K562 (cell line): ENCODE results near the gene DBNDD2. TPM values are rescaled to one million over a fixed set of nuclear protein-coding genes. Genes with fewer than 3 reads are reported as not detected.

Source experiments
- ATAC-seq: fragments of 200-7000 bp; cut with Tn5 transposase; 3 replicates; pipeline ENCODE4 v1.9.1; 2020; ENCODE audit warnings: moderate library complexity
- BruUV-seq: library from RNA; stranded (reverse); fragments of 400-500 nt; replicated peaks from 2 replicates; lab custom pipeline; 2021; lab: Mats Ljungman, UMichigan
- CTCF ChIA-PET: fragments of 300-600 bp; formaldehyde crosslinking; extraction: SDS; loops from one replicate; lab custom pipeline; 2021; ENCODE audit warnings: low intra/inter-chr PET ratio; lab: Yijun Ruan, JAX
- POLR2A ChIA-PET: fragments of 300-600, 350-650 bp; sonication (Branson Sonifier 250); formaldehyde crosslinking; extraction: SDS; loops from one replicate; lab custom pipeline; 2021; ENCODE audit warnings: antibody characterized with exemption, inconsistent platforms; lab: Yijun Ruan, JAX
- DNase-seq, 4 experiments: peaks; one replicate each; pipeline versions ENCODE4 v3.0.0 to v3.0.0-alpha.2; 2011 to 2018; ENCODE audit warnings: low spot score in 3 of 4, mixed read lengths in 3 of 4; ENCODE audit errors: extremely low read depth in 1 of 4
- FAIRE-seq: peaks from 2 replicates; lab custom pipeline; 2011; peaks lifted over from hg19 to GRCh38; lab: Jason Lieb, UNC
- H2AFZ ChIP-seq: 2 replicates; pipeline ENCODE4 v1.6.0; 2011; ENCODE audit warnings: low read depth, low read length, control low read depth, inconsistent platforms
- H3K27ac ChIP-seq: fragments of 200-600 bp; 3 replicates; pipeline ENCODE4 v1.8.0; 2011; ENCODE audit warnings: low read depth, mild to moderate bottlenecking, control low read depth, inconsistent platforms, low read length, moderate library complexity, mixed read lengths; ENCODE audit errors: extremely low read depth
- H3K27me3 ChIP-seq, 2 experiments: fragments of 300-600 bp in 1 of 2; 2 replicates in 1 of 2; 3 replicates in 1 of 2; pipeline versions ENCODE4 v1.6.0 to v1.8.0; 2011; ENCODE audit warnings: inconsistent platforms in 2 of 2, low read length in 2 of 2, mild to moderate bottlenecking in 1 of 2, mixed read lengths in 1 of 2, moderate library complexity in 1 of 2; ENCODE audit not compliant: control insufficient read depth in 2 of 2, insufficient read depth in 2 of 2
- H3K36me3 ChIP-seq: fragments of 300-600 bp; 3 replicates; pipeline ENCODE4 v1.8.0; 2011; ENCODE audit warnings: mild to moderate bottlenecking, low read length, inconsistent platforms; ENCODE audit not compliant: control insufficient read depth, insufficient read depth
- H3K4me1 ChIP-seq, 2 experiments: fragments of 200-600 bp in 1 of 2; replicated peaks in 1 of 2; 2 replicates in 1 of 2; 3 replicates in 1 of 2; pipeline versions ENCODE4 v1.5.1 to v1.8.0; 2011; ENCODE audit warnings: inconsistent platforms in 2 of 2, low read length in 2 of 2, mild to moderate bottlenecking in 1 of 2, mixed read lengths in 1 of 2, moderate library complexity in 1 of 2; ENCODE audit not compliant: control insufficient read depth in 2 of 2, insufficient read depth in 2 of 2
- H3K4me2 ChIP-seq: 2 replicates; pipeline ENCODE4 v1.6.1; 2011; ENCODE audit warnings: low read length, control low read depth, inconsistent platforms, mixed read lengths; ENCODE audit not compliant: insufficient read depth
- H3K4me3 ChIP-seq: fragments of 200-600 bp; sonication (generic), shearing (Covaris generic); 2 replicates; pipeline ENCODE4 v1.5.1; 2016; ENCODE audit warnings: control low read depth, inconsistent platforms
- H3K79me2 ChIP-seq: fragments of 200-600 bp; 3 replicates; pipeline ENCODE4 v1.8.0; 2011; ENCODE audit warnings: low read length, inconsistent platforms; ENCODE audit not compliant: control insufficient read depth, insufficient read depth
- H3K9ac ChIP-seq, 2 experiments: 2 replicates each; pipeline versions ENCODE4 v1.6.0 to v1.6.1; 2011; ENCODE audit warnings: low read depth in 2 of 2, low read length in 2 of 2, control low read depth in 1 of 2, inconsistent platforms in 1 of 2, mild to moderate bottlenecking in 1 of 2, mixed read lengths in 1 of 2; ENCODE audit not compliant: insufficient read depth in 1 of 2
- H3K9me1 ChIP-seq: one replicate; pipeline ENCODE4 v1.6.0; 2011; ENCODE audit warnings: inconsistent platforms, mild to moderate bottlenecking, low read length, moderate library complexity; ENCODE audit not compliant: control insufficient read depth, insufficient read depth
- H3K9me3 ChIP-seq: replicated peaks from 2 replicates; pipeline ENCODE4 v1.5.1; 2011; ENCODE audit warnings: low read depth, low read length, inconsistent platforms; ENCODE audit not compliant: control insufficient read depth, insufficient read depth
- H4K20me1 ChIP-seq: replicated peaks from 2 replicates; pipeline ENCODE4 v1.6.1; 2011; ENCODE audit warnings: low read length, inconsistent platforms, mixed read lengths; ENCODE audit not compliant: control insufficient read depth, insufficient read depth
- CHD7 ChIP-seq: fragments of 200-600 bp; sonication (generic); IDR thresholded peaks from one replicate; pipeline ENCODE4 v1.6.1; 2012; ENCODE audit warnings: mild to moderate bottlenecking, low read depth, low read length, inconsistent platforms
- NFE2L1 ChIP-seq: fragments of 450-650 bp; IDR thresholded peaks from 2 replicates; pipeline ENCODE4 v1.6.1; 2016; ENCODE audit warnings: missing genetic modification characterization, low read depth, mild to moderate bottlenecking, missing compliant biosample characterization, moderate library complexity, borderline replicate concordance
- ZBED1 ChIP-seq: IDR thresholded peaks from 2 replicates; pipeline ENCODE4 v1.6.1; 2014
- ZNF511 ChIP-seq: sonication (generic); formaldehyde crosslinking; IDR thresholded peaks from 2 replicates; pipeline ENCODE4 v1.8.0; 2022; ENCODE audit warnings: mild to moderate bottlenecking, missing genetic modification reagents
- in situ Hi-C: fragments of 300-500 bp; cut with MboI; formaldehyde crosslinking; loops from 4 replicates; pipeline ENCODE4 v1.15.0; 2018; ENCODE audit warnings: inconsistent platforms, mixed read lengths
- intact Hi-C: fragments of 100-400 bp; cut with micrococcal nuclease; formaldehyde crosslinking; loops from 2 replicates; pipeline ENCODE4 v1.14.2; 2022
- polyA plus RNA-seq, 8 experiments: library from polyadenylated mRNA; depleted of rRNA in 4 of 8; stranded (reverse) in 5 of 8; unstranded in 3 of 8; fragments of >200 nt; fragmentation: Nextera tagmentation in 2 of 8; fragmentation: Illumina TruSeq in 1 of 8; extraction: Ambion mirVana in 2 of 8; extraction: Trizol in 1 of 8; gene quantifications; 2 replicates each; pipeline versions ENCODE4 v1.2.1 to v1.2.3, GENCODE V29; 2011 to 2014; ENCODE audit warnings: inconsistent platforms in 1 of 8, missing spikeins in 1 of 8
- total RNA-seq, 7 experiments: library from RNA; depleted of rRNA in 6 of 7; stranded (reverse); fragments of >200 nt in 6 of 7; fragmentation: Illumina TruSeq in 2 of 7; extraction: Trizol in 2 of 7; gene quantifications; 2 replicates each; pipeline versions ENCODE4 v1.2.1 to v1.2.3, GENCODE V29; 2011 to 2021; ENCODE audit warnings: low replicate concordance in 1 of 7

DBNDD2 gene
- total and polyA plus RNA-seq, 9 of the 15 experiments (the other 6 are each of a cell fraction or from before 2014, with no cell fraction given): 12.8 to 64.0 (median 35.8) TPM

GRCh38 chr20:45367126-45367525 is 41.0 kb upstream of the DBNDD2 start:
- ChIA-PET POLR2A (interaction anchor here (0.7 to 1.1 kb wide), 2 partner anchors 23 to 86 kb away, joined by 3 to 7 read pairs; no protein-coding TSS in a partner anchor), CTCF (no interaction called here)
- no peak overlapping the region for H3K27ac ChIP-seq
- no peak overlapping the region for H3K9ac ChIP-seq
- peaks cover 39% of the 10 kb centered on the region for H3K36me3 ChIP-seq
- DNase-seq (no peak), FAIRE-seq (no peak), ATAC-seq (no peak)
- no peaks in the 10 kb centered on the region for H3K9me1 ChIP-seq
- peaks cover 9 to 11% of the 10 kb centered on the region in 2 experiments; a peak in 4 of 5 replicates for H3K4me1 ChIP-seq
- H4K20me1 ChIP-seq: no peaks in the 10 kb centered on the region
- intact Hi-C loops: loop anchor here (10.0 kb wide), 1 partner anchor 608 kb away; the partner anchor contains the start of gene ZNF335
- no peak overlapping the region for H3K4me2 ChIP-seq
- H2AFZ ChIP-seq: no peak overlapping the region
- no peak for TF ChIP-seq CHD7
- no peak for TF ChIP-seq ZNF511 (CRISPR knock-in tag)
- no peak for TF ChIP-seq NFE2L1 (tag)
- no peak for TF ChIP-seq ZBED1
- TF ChIP-seq, all 486 proteins: peak for 0
- in situ Hi-C loops: loop anchor here (5.0 kb wide), 1 partner anchor 45 kb away; no protein-coding TSS in a partner anchor
- Histone ChIP-seq H3K4me3 (no peak overlapping the region), H3K27me3 (no peaks in the 10 kb centered on the region), H3K79me2 (peaks cover 20% of the 10 kb centered on the region), H3K9me3 (no peaks in the 10 kb centered on the region)
- BruUV-seq: no TSS peak
